Esophagus muscularis mucosa (tissue), 4 donors: ENCODE measurements around the gene PSMB9.

ENCODE experiments used
- CTCF ChIP-seq, 3 experiments: fragments of 200-600 bp in 2 of 3; fragments of 450-650 bp in 1 of 3; sonication (generic) in 2 of 3; IDR thresholded peaks; one replicate each; pipeline ENCODE4 v1.5.1; 2017 to 2019; ENCODE audit warnings: antibody characterized with exemption in 3 of 3, mild to moderate bottlenecking in 2 of 3, moderate library complexity in 1 of 3
- EP300 ChIP-seq: sonication (generic); formaldehyde crosslinking; IDR thresholded peaks from one replicate; pipeline ENCODE4 v1.6.1; 2017; ENCODE audit warnings: antibody characterized with exemption
- POLR2A ChIP-seq: fragments of 450-650 bp; IDR thresholded peaks from one replicate; pipeline ENCODE4 v1.6.1; 2017; ENCODE audit warnings: antibody characterized with exemption, moderate library complexity, mild to moderate bottlenecking, low read depth

- TF ChIP-seq CTCF (IDR thresholded peaks at IDR 0.05) = no peak
- TF ChIP-seq POLR2A = no peak
- TF ChIP-seq EP300 = no peak
Measured at GRCh38 chr6:32862725-32863124, 8.7 kb downstream of the PSMB9 start.
